GM19397 (cell line): ENCODE results near the gene PDPK1.
A peak's percentile ranks its signal among the peaks of the same experiment; 100 is the strongest.
"Not testable (repeated sequence)": the region's sequence is repeated elsewhere in the genome, so short reads cannot be mapped to it uniquely, and the experiment has no call there.

Source experiments
- ATAC-seq: cut with Tn5 transposase; IDR thresholded peaks from one replicate; pipeline ENCODE4 v1.9.1; 2021; ENCODE audit warnings: mild to moderate bottlenecking, moderate library complexity; ENCODE audit not compliant: unreplicated experiment

Gene PDPK1

GRCh38 chr16:2539192-2539844, 1.5 kb downstream of the PDPK1 start:
- not testable (repeated sequence) for ATAC-seq

DNA sequence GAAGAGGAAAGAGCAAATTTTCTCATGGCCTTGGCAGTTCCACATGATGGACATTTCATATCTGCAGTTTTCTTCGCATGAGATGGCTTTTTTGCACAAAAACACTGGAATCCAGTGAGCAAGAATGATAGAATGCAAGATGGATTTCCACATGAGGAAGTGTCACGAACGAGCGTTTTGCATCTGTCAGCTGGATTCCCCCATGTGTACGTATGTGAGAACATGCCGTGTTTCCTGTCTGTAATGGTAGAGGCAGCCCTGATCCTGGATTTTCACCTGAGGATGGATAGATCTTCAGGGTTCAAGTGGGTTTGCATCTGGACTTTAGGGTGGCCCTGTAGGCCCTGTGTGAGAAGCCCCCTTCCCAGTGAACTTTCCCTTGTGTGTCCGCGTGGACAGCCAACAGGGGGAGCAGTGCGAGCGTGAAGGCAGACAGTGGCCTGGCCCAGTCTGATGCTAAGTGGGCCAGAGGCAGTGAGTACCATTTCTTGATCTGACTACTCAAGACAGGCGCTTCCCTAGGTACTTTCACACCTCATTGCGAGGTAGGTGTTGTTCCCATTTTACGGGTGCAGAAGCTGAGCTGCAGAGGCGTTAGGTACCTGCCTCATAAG, 2.1 kb downstream of the PDPK1 start:
- not testable (repeated sequence) for ATAC-seq

DNA sequence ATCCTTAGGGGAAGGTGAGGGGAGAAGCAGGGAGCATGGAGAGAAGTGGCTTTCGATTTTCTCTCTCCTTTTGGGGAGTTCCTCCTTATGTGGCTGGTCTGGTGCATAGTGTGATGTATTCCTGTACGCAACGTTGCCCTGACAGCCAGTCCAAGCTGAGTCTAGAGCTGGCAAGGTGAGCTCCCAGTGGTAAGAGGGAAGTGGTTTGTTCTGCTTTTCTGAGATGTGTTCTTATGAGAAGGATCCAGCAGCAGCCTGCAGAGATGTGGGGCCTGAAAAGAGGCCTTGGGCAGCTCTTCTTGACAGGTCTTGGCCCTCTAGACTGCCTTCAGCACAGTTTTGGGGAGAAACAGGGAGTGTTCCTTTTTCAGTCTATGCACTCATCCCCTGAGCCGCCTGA, 3.1 kb downstream of the PDPK1 start:
- ATAC-seq: not testable (repeated sequence)

- ATAC-seq: not testable (repeated sequence)
Observed at GRCh38 chr16:2541409-2541808, 3.6 kb downstream of the PDPK1 start.

DNA sequence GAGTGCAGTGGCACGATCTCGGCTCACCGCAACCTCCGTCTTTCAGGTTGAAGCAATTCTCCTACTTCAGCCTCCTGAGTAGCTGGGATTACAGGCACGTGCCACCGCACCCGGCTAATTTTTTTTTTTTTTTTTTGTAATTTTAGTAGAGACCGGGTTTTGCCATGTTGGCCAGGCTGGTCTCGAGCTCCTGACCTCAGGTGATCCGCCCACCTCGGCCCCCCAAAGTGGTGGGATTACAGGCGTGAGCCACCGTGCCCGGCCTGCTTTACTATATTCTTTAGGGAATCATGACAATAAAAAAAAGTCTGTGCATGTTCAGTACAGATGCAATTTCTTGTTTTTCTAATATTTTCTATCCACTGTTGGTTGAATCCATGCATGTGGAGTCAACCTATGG, 6.0 kb downstream of the PDPK1 start:
- not testable (repeated sequence) for ATAC-seq

GRCh38 chr16:2550283-2550878, 12.6 kb downstream of the PDPK1 start:
- not testable (repeated sequence) for ATAC-seq

DNA sequence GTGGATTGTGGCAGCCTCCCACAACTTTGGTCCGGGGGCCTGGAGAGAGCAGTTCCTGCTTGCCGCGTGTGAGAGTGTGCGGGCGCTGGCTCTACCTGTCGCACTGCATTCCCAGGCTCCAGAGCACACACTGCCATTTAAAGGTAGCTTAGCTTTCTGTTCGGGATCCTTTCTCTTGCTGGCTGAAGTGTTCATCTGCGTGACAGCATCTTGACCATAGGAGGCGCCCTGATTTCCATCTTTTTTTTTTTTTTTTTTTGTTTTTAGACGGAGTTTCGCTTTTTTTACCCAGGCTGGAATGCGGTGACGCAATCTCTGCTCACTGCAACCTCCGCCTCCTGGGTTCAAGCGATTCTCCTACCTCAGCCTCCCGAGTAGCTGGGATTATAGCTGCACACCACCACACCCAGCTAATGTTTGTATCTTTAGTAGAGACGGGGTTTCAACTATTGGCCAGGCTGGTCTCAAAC, 13.6 kb downstream of the PDPK1 start:
- ATAC-seq: not testable (repeated sequence)

GRCh38 chr16:2554709-2555425, 17.0 kb downstream of the PDPK1 start:
- not testable (repeated sequence) for ATAC-seq

GRCh38 chr16:2557150-2557549, 19.3 kb downstream of the PDPK1 start:
- ATAC-seq: not testable (repeated sequence)

GRCh38 chr16:2560131-2560797, 22.4 kb downstream of the PDPK1 start:
- ATAC-seq: peak; percentile 32

GRCh38 chr16:2560798-2561133, 22.9 kb downstream of the PDPK1 start:
- ATAC-seq: peak; percentile 73

GRCh38 chr16:2567506-2567905, 29.7 kb downstream of the PDPK1 start:
- ATAC-seq: not testable (repeated sequence)

GRCh38 chr16:2568573-2568972, 30.8 kb downstream of the PDPK1 start:
- ATAC-seq: not testable (repeated sequence)

DNA sequence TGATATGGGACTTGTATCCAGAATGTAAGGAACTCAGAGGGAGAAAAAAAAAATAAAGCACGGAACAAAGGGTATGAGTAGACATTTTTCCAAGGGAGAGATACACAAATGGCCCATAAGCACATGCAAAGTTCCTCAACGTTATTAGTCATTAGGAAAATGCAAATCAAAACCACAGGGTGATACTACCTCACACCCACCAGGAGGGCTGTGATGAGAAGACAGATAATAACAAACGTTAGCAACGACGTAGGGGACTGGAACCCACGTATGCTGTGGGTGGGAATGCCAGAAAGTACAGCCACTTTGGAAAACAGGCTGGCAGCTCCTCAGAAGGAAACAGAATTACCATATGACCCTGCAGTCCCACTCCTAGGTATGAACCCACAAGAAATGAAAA, 34.9 kb downstream of the PDPK1 start:
- not testable (repeated sequence) for ATAC-seq

GRCh38 chr16:2575839-2576238, 38.0 kb downstream of the PDPK1 start:
- ATAC-seq: not testable (repeated sequence)

DNA sequence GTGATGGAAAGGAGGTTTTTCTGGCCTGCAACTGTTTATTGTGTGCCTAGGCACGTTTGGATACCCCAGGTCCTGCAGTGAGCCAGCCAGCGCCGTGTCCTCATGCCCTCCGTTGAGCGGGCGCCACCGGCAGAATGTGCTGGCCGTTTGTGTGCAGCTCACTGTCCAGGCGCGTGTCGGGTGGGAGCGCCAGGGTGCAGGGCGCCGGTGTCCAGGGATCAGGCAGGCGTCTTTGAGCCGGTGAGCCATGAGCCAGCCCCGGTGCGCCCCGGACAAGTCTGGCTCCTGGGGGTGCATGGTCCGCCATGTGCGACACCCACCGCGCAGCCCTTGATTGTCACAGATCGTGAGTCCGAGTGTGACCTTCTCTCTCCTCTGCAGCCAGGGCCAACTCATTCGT, 39.2 kb downstream of the PDPK1 start:
- ATAC-seq: not testable (repeated sequence)

GRCh38 chr16:2578905-2579304, 41.1 kb downstream of the PDPK1 start:
- not testable (repeated sequence) for ATAC-seq

- not testable (repeated sequence) for ATAC-seq
Observed at GRCh38 chr16:2580143-2580542, 42.3 kb downstream of the PDPK1 start.

DNA sequence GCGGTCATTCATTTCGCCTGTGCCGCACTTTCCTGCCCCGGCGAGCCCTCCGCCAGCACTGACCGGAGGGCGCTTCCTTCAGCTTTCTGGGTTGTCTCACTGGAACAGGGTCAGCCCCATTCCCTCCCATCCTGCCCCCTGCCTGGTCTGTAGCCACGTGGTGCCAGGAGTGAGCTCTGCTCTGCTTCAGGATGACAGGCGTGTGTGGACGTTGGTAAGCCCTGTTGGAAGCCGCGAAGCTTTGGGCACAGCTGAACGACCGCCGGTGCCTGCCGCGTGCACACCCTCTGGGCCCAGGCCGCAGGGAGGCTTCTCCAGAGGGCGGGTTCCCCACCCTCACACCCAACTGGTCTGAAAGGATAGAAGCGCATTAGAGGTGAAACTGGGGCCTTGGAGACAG, 43.0 kb downstream of the PDPK1 start:
- ATAC-seq: not testable (repeated sequence)

DNA sequence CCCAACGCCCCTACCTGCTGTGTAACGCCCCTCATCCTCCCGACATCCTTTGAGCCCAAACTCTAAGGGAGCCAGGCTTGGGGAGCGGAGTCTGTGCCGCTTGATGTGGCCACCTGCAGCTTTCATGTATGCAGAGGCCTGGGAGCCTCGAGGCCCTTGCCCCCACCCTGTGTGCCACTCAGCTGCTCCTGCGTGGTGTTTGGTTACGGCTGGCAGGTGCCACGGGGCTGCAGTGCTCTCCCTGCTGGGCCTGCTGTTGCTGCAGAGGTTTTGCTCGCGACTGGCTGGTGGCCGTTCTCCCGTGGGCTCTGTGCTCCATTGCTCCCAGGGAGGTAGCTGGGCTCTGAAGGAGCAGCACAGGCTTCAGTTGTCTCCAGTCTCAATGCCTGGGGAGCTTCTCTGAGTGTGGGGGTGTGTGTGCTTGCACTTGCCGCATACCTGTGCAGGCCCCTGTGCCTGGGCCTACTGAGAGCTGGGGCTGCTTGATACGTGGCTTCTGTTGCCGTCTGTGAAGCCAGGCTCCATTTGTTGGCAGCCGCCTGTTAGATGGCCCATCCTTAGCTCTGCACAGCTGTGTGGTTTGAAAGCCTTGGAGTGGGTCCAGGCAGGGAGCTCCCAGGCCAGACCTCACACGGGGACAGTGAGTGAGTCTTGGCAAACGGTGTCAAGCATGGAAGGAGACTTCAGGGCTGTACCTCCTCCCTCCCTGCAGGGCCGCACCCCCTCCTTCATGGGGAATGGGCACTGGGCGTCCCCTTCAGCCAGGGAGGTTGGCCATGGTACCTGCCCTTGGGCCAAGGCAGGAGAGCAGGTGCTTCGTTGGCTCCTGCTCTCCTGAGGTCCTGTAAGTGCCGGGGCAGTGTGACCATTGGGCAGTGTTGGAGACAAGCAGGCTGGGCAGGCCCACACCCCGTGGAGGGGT, 47.2 kb downstream of the PDPK1 start:
- ATAC-seq: no peak
